GM12864 (cell line): Measurements from ENCODE around the gene SKA2.
"Not testable (repeated sequence)": the region's sequence is repeated elsewhere in the genome, so short reads cannot be mapped to it uniquely, and the experiment has no call there.

Experiments used
- DNase-seq: peaks from one replicate; pipeline ENCODE4 v3.0.0-alpha.2; 2011; ENCODE audit warnings: low read depth
- H3K4me3 ChIP-seq: 2 replicates; pipeline ENCODE4 v1.5.1; 2011; ENCODE audit warnings: mild to moderate bottlenecking, low read depth, low read length, control low read depth
- TF ChIP-seq, protein P1 (sequence below): IDR thresholded peaks from 2 replicates; pipeline ENCODE4 v1.5.1; 2011; ENCODE audit warnings: low read depth, mild to moderate bottlenecking, moderate library complexity, low read length, control low read depth, inconsistent platforms; ENCODE audit errors: missing control alignments

The SKA2 gene

DNA sequence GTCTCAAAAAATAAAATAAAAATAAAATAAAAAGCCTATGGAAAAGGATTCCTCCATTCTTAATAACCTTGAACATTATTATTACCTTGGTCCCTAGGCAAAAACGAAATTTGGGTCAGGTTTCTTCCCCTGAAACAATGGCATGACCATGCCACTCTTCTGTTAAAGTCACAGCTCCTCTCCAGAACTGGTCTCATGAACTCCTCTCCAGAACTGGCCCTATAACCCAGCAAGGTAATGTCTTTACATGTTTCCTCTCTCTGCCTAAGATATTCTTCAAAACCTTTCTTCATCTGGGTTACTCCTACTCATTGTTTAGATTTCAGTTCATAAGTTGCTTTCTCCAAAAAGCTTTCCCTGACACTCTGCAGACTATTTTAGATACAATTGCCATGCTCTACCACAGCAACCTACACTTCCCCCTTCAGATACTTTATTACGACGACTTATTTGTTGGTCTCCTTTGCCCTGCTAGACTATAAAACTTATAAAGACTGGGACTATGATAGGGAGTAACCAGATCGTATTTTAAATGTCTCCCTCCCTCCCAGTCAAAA, 61.8 kb downstream of the SKA2 start:
- TF ChIP-seq, protein P1, sequence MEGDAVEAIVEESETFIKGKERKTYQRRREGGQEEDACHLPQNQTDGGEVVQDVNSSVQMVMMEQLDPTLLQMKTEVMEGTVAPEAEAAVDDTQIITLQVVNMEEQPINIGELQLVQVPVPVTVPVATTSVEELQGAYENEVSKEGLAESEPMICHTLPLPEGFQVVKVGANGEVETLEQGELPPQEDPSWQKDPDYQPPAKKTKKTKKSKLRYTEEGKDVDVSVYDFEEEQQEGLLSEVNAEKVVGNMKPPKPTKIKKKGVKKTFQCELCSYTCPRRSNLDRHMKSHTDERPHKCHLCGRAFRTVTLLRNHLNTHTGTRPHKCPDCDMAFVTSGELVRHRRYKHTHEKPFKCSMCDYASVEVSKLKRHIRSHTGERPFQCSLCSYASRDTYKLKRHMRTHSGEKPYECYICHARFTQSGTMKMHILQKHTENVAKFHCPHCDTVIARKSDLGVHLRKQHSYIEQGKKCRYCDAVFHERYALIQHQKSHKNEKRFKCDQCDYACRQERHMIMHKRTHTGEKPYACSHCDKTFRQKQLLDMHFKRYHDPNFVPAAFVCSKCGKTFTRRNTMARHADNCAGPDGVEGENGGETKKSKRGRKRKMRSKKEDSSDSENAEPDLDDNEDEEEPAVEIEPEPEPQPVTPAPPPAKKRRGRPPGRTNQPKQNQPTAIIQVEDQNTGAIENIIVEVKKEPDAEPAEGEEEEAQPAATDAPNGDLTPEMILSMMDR: no peak
- no peak overlapping the region for H3K4me3 ChIP-seq
- no peak for DNase-seq

GRCh38 chr17:59090593-59090992, 64.4 kb downstream of the SKA2 start:
- H3K4me3 ChIP-seq, DNase-seq: not testable (repeated sequence)

GRCh38 chr17:59084154-59084553, 70.8 kb downstream of the SKA2 start:
- TF ChIP-seq, protein P1: no peak
- DNase-seq: no peak
- no peak overlapping the region for H3K4me3 ChIP-seq

- TF ChIP-seq, protein P1: no peak
Observed at GRCh38 chr17:59074494-59074893, 80.5 kb downstream of the SKA2 start.

DNA sequence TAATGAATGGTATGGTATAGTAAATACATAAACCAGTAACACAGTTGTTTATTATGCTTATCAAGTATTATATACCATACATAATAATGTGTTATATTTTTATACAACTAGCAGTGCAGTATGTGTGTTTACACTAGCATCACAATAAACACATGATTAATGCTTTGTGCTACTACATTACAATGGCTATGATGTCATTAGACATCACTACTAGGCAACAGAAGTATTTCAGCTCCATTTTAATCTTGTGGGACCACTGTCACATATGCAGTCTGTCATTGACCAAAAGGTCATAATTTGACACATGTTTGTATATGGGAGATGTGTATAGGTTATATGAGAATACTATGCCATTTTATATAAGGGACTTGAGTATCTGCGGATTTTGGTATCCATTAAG, 81.0 kb downstream of the SKA2 start:
- no peak overlapping the region for H3K4me3 ChIP-seq
- no peak for DNase-seq
- TF ChIP-seq, protein P1: no peak

More at GRCh38 chr17:59074494-59074893, 80.5 kb downstream of the SKA2 start:
- no peak for DNase-seq
- no peak overlapping the region for H3K4me3 ChIP-seq

DNA sequence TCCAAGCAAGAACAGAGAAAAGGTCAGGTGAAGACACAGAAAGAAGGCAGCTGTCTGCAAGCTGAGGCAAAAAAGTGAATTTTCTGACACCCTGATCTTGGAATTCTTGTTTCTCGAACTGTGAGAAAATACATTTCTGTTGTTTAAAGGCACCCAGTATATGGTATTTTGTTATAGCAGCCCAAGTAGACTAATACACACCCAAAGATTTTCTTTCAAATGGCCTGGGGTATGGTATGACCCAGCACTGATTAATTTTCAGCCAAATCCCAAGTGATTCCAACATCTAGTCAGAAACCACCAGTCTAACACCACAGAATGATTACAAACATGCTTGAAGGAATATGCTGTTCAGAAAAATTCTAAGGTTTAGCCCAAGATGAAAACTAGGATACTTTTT, 85.1 kb downstream of the SKA2 start:
- H3K4me3 ChIP-seq: no peak overlapping the region
- no peak for DNase-seq
- TF ChIP-seq, protein P1: no peak

DNA sequence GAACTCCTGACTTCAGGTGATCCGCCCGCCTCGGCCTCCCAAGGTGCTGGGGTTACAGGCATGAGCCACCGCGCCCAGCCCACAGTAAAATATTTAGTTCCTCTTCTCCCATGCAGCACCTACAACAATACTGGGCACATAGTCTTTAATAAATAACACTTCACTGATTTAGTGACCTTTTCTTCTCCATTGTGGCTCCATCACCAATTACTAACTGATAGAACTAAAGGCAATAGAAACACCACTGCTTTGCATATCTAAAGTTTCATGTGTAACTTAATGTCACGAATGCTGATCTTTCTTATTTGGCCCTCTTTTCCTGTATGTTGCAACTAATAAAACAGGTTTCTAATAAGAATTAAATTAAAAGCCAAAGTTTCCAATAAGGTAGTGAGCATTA, 87.2 kb downstream of the SKA2 start:
- TF ChIP-seq, protein P1: no peak

More for the DNA sequence above, 87.2 kb downstream of the SKA2 start:
- H3K4me3 ChIP-seq: no peak overlapping the region
- DNase-seq: no peak
